Daoy (cell line): ENCODE measurements around the gene ANKH. TPM values are rescaled to one million over a fixed set of nuclear protein-coding genes. Genes with fewer than 3 reads are reported as not detected.
A peak's percentile ranks its signal among the peaks of the same experiment; 100 is the strongest.

Source experiments
- DNase-seq: peaks from one replicate; pipeline ENCODE4 v3.0.0-alpha.2; 2015; ENCODE audit warnings: low read depth
- total RNA-seq: library from RNA; depleted of rRNA; stranded (reverse); fragments of >200 nt; shearing (Covaris generic); gene quantifications from 2 replicates; pipeline ENCODE4 v1.2.3, GENCODE V29; 2014; rRNA removed

Gene ANKH
- total RNA-seq, 1 experiment from 2014 or later, result 27.2 TPM

- peak; percentile 28 for DNase-seq
These were observed 205.6 kb downstream of the ANKH start for GRCh38 chr5:14665949-14666348.

- DNase-seq, result peak; percentile 28
These were observed 206.3 kb downstream of the ANKH start for GRCh38 chr5:14665101-14665822.

- peak; percentile 93 for DNase-seq
These were observed 207.1 kb downstream of the ANKH start, which contains the start of gene OTULIN for GRCh38 chr5:14664270-14665100. Gene OTULIN, plus strand, starts transcription at chr5:14664718. Its CDS starts 108 bp downstream, at chr5:14664826.

GRCh38 chr5:14663734-14664269, 207.8 kb downstream of the ANKH start:
- peak; percentile 17 for DNase-seq

- DNase-seq, result no peak
These were observed 208.8 kb downstream of the ANKH start for GRCh38 chr5:14662721-14663260.

GRCh38 chr5:14660833-14661232, 210.7 kb downstream of the ANKH start:
- no peak for DNase-seq

- peak; percentile 21 for DNase-seq
These were observed 211.6 kb downstream of the ANKH start for GRCh38 chr5:14659821-14660607.

- no peak for DNase-seq
These were observed 214.7 kb downstream of the ANKH start for GRCh38 chr5:14656898-14657297.

GRCh38 chr5:14655146-14655741, 216.3 kb downstream of the ANKH start:
- no peak for DNase-seq

Other genes with a start within 250 kb of the ANKH start
- 13.6 and 29.2 TPM in 2 replicates for gene OTULIN, start 207.1 kb downstream of the ANKH start, total RNA-seq